ENCODE measurements around the gene MAGI2. TPM values are rescaled to one million over a fixed set of nuclear protein-coding genes. Genes with fewer than 3 reads are reported as not detected.

Gene MAGI2
- total and polyA plus RNA-seq, 2 donors (not counting 3 experiments of a cell fraction or from before 2014, with no cell fraction given), result 0.28 to 6.0 TPM

- H4K20me1 ChIP-seq (replicated peaks; ENCODE audit: control insufficient read depth, extremely low read depth, insufficient read depth, low read length), result no peaks in the 10 kb centered on the region
Measured at GRCh38 chr7:78879206-78879605, 574.3 kb downstream of the MAGI2 start.

More at GRCh38 chr7:78879206-78879605, 574.3 kb downstream of the MAGI2 start:
- ChIA-PET POLR2A (no interaction called here), CTCF (no interaction called here)
- Histone ChIP-seq H3K27ac (ENCODE audit: insufficient read depth, low read depth, low read length) (no peak overlapping the region), H3K79me2 (ENCODE audit: control insufficient read depth, insufficient read depth, low read length) (no peaks in the 10 kb centered on the region), H3K9me3 (replicated peaks; ENCODE audit: control insufficient read depth, insufficient read depth, low read length) (no peaks in the 10 kb centered on the region), H3K9me1 (replicated peaks; ENCODE audit: control insufficient read depth, extremely low read depth, insufficient read depth, low read length) (no peaks in the 10 kb centered on the region), H3K9ac (replicated peaks; ENCODE audit: extremely low read depth, insufficient read depth, low read length) (no peak overlapping the region), H3K27me3 (ENCODE audit: control insufficient read depth in 2 of 2, insufficient read depth in 2 of 2, low read length in 2 of 2) (no peaks in the 10 kb centered on the region), H3K4me2 (ENCODE audit: insufficient read depth, low read length) (no peak overlapping the region), H2AFZ (ENCODE audit: low read depth, low read length) (no peak overlapping the region), H3K4me1 (ENCODE audit: control insufficient read depth, extremely low read depth, insufficient read depth, low read length) (no peaks in the 10 kb centered on the region), H3K36me3 (ENCODE audit: control insufficient read depth in 2 of 2, extremely low read depth in 1 of 2, insufficient read depth in 2 of 2, low read length in 2 of 2) (no peaks in the 10 kb centered on the region), H3K4me3 (replicated peaks in 1 of 3; ENCODE audit: insufficient read depth in 1 of 3, low read depth in 1 of 3, low read length in 3 of 3) (no peak overlapping the region)
- BruUV-seq (replicated peaks), result no TSS peak
- DNase-seq (ENCODE audit: low read depth, low spot score) (no peak), FAIRE-seq (no peak)
- dilution Hi-C loops (cut with MboI; ENCODE audit: extremely low pct_ligation_motif_present, low sequenced_read_pairs) (no loop called here), intact Hi-C loops (cut with micrococcal nuclease) (no loop called here)
- TF ChIP-seq JUN (IDR thresholded peaks at IDR 0.05; ENCODE audit: borderline replicate concordance, insufficient read depth, insufficient read length, low read depth), result no peak
- TF ChIP-seq FOS (IDR thresholded peaks at IDR 0.05; ENCODE audit: borderline replicate concordance, insufficient read depth, low read length), result no peak
- TF ChIP-seq GATA2 (IDR thresholded peaks at IDR 0.05; ENCODE audit: insufficient read depth, insufficient read length, low read depth, low read length), result no peak
- TF ChIP-seq EZH2 (IDR thresholded peaks at IDR 0.05; ENCODE audit: borderline replicate concordance, low read depth, low read length, severe bottlenecking), result no peak
- no peak for TF ChIP-seq MAX (IDR thresholded peaks at IDR 0.05; ENCODE audit: insufficient read depth, insufficient read length)
- no peak for TF ChIP-seq MYC (IDR thresholded peaks at IDR 0.05; ENCODE audit: low read depth, low read length)
- no peak for TF ChIP-seq POLR2A (IDR thresholded peaks at IDR 0.05; ENCODE audit: low read depth, low read length)
- no peak for TF ChIP-seq POLR2AphosphoS5 (IDR thresholded peaks at IDR 0.05; ENCODE audit: insufficient read depth, low read depth, low read length)
- TF ChIP-seq CTCF (IDR thresholded peaks at IDR 0.05; ENCODE audit: extremely low read depth in 1 of 2, insufficient read depth in 1 of 2, low read depth in 1 of 2, low read length in 2 of 2), result no peak
